WTC11 (cell line): ENCODE results near the gene INTS12. TPM values are rescaled to one million over a fixed set of nuclear protein-coding genes. Genes with fewer than 3 reads are reported as not detected.

Source experiments
- ATAC-seq: fragments of 200-7000 bp; cut with Tn5 transposase; 2 replicates; pipeline ENCODE4 v1.10.0; 2021; ENCODE audit warnings: mild to moderate bottlenecking, moderate library complexity
- CTCF ChIA-PET: fragments of 300-600 bp; sonication (Branson Sonifier 250); formaldehyde crosslinking; loops from one replicate; lab custom pipeline; 2021; ENCODE audit warnings: antibody characterized with exemption; lab: Charles Lee
- POLR2A ChIA-PET: fragments of 350-600 bp; sonication (Branson Sonifier 250); formaldehyde crosslinking; loops from one replicate; lab custom pipeline; 2021; ENCODE audit warnings: antibody characterized with exemption; lab: Charles Lee
- DNase-seq: peaks from one replicate; pipeline ENCODE4 v3.0.0; 2021; ENCODE audit warnings: low spot score
- H3K27ac Mint-ChIP-seq: 2 replicates; pipeline ENCODE4 v1.8.0; 2021; ENCODE audit warnings: mixed read lengths
- H3K27me3 Mint-ChIP-seq: 2 replicates; pipeline ENCODE4 v1.8.0; 2021; ENCODE audit warnings: low read depth, mild to moderate bottlenecking, moderate library complexity, mixed read lengths
- H3K36me3 Mint-ChIP-seq: 2 replicates; pipeline ENCODE4 v1.8.0; 2021; ENCODE audit warnings: mixed read lengths
- H3K4me1 Mint-ChIP-seq: 2 replicates; pipeline ENCODE4 v1.8.0; 2022; ENCODE audit warnings: mixed read lengths
- H3K4me3 Mint-ChIP-seq: 2 replicates; pipeline ENCODE4 v1.8.0; 2021; ENCODE audit warnings: mild to moderate bottlenecking, moderate library complexity, mixed read lengths
- H3K9me3 Mint-ChIP-seq: 2 replicates; pipeline ENCODE4 v1.8.0; 2021; ENCODE audit warnings: mixed read lengths
- ATF6 ChIP-seq: sonication (generic); formaldehyde crosslinking; IDR thresholded peaks from 2 replicates; pipeline ENCODE4 v1.8.1; 2023; ENCODE audit warnings: mild to moderate bottlenecking, missing genetic modification reagents
- CTCF ChIP-seq: fragments of 200-600 bp; IDR thresholded peaks from 2 replicates; pipeline ENCODE4 v1.8.0; 2022; ENCODE audit warnings: antibody characterized with exemption
- ESRRA ChIP-seq: sonication (generic); formaldehyde crosslinking; IDR thresholded peaks from 2 replicates; pipeline ENCODE4 v1.8.1; 2022; ENCODE audit warnings: mild to moderate bottlenecking, missing genetic modification reagents, borderline replicate concordance
- FOXK1 ChIP-seq: sonication (generic); formaldehyde crosslinking; IDR thresholded peaks from 2 replicates; pipeline ENCODE4 v1.8.0; 2022; ENCODE audit warnings: mild to moderate bottlenecking, moderate library complexity, missing genetic modification reagents
- IRF2 ChIP-seq: sonication (generic); formaldehyde crosslinking; IDR thresholded peaks from 2 replicates; pipeline ENCODE4 v1.8.0; 2022; ENCODE audit warnings: low read depth, missing genetic modification reagents, borderline replicate concordance
- MXD4 ChIP-seq: fragments of 250-450 bp; sonication (Bioruptor Pico); IDR thresholded peaks from 2 replicates; pipeline ENCODE4 v1.8.0; 2021; ENCODE audit warnings: mild to moderate bottlenecking, moderate library complexity, borderline replicate concordance
- NR2C2 ChIP-seq: sonication (generic); formaldehyde crosslinking; IDR thresholded peaks from 2 replicates; pipeline ENCODE4 v1.8.0; 2022; ENCODE audit warnings: mild to moderate bottlenecking, missing genetic modification reagents
- TCF7 ChIP-seq: sonication (generic); formaldehyde crosslinking; IDR thresholded peaks from 2 replicates; pipeline ENCODE4 v1.8.0; 2022; ENCODE audit warnings: mild to moderate bottlenecking, low read depth, missing genetic modification reagents, moderate library complexity
- ZNF532 ChIP-seq: fragments of 250-450 bp; sonication (Bioruptor Pico); IDR thresholded peaks from 2 replicates; pipeline ENCODE4 v1.9.0; 2021; ENCODE audit warnings: mild to moderate bottlenecking, borderline replicate concordance
- ZNF671 ChIP-seq: fragments of 250-450 bp; sonication (Bioruptor Pico); IDR thresholded peaks from 2 replicates; pipeline ENCODE4 v1.8.0; 2021; ENCODE audit warnings: mild to moderate bottlenecking
- total RNA-seq: library from RNA; stranded (reverse); gene quantifications from 3 replicates; pipeline ENCODE4 v1.2.3, GENCODE V29; 2021
- TF ChIP-seq, protein P1 (sequence below): sonication (generic); formaldehyde crosslinking; IDR thresholded peaks from 2 replicates; pipeline ENCODE4 v1.8.0; 2022; ENCODE audit warnings: mild to moderate bottlenecking, missing genetic modification reagents
- TF ChIP-seq, protein P2 (sequence below): sonication (generic); formaldehyde crosslinking; IDR thresholded peaks from 2 replicates; pipeline ENCODE4 v1.8.1; 2022; ENCODE audit warnings: low read depth, missing genetic modification reagents, borderline replicate concordance
- TF ChIP-seq, protein P3 (sequence below): sonication (generic); formaldehyde crosslinking; IDR thresholded peaks from 2 replicates; pipeline ENCODE4 v1.8.0; 2022; ENCODE audit warnings: mild to moderate bottlenecking, missing genetic modification reagents
- TF ChIP-seq, protein P4 (sequence below): sonication (generic); formaldehyde crosslinking; IDR thresholded peaks from 2 replicates; pipeline ENCODE4 v1.8.0; 2023; ENCODE audit warnings: missing genetic modification reagents, mild to moderate bottlenecking, borderline replicate concordance

Gene INTS12
- total RNA-seq, 1 experiment from 2014 or later = 10.0 TPM

GRCh38 chr4:105712766-105713165 is 4.3 kb upstream of the INTS12 start:
- CTCF ChIA-PET = no interaction called here
- H3K9me3 Mint-ChIP-seq = peaks cover 10% of the 10 kb centered on the region
- ATAC-seq (no peak), DNase-seq (no peak)
- H3K27me3 Mint-ChIP-seq = no peaks in the 10 kb centered on the region
- peaks cover 11% of the 10 kb centered on the region for H3K4me1 Mint-ChIP-seq
- TF ChIP-seq ZNF532 (no peak), TCF7 (no peak), ESRRA (CRISPR knock-in tag) (no peak)
- TF ChIP-seq, protein P1, sequence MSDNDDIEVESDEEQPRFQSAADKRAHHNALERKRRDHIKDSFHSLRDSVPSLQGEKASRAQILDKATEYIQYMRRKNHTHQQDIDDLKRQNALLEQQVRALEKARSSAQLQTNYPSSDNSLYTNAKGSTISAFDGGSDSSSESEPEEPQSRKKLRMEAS = no peak
- TF ChIP-seq, protein P2, sequence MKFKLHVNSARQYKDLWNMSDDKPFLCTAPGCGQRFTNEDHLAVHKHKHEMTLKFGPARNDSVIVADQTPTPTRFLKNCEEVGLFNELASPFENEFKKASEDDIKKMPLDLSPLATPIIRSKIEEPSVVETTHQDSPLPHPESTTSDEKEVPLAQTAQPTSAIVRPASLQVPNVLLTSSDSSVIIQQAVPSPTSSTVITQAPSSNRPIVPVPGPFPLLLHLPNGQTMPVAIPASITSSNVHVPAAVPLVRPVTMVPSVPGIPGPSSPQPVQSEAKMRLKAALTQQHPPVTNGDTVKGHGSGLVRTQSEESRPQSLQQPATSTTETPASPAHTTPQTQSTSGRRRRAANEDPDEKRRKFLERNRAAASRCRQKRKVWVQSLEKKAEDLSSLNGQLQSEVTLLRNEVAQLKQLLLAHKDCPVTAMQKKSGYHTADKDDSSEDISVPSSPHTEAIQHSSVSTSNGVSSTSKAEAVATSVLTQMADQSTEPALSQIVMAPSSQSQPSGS (CRISPR knock-in tag) = no peak
- TF ChIP-seq, protein P3, sequence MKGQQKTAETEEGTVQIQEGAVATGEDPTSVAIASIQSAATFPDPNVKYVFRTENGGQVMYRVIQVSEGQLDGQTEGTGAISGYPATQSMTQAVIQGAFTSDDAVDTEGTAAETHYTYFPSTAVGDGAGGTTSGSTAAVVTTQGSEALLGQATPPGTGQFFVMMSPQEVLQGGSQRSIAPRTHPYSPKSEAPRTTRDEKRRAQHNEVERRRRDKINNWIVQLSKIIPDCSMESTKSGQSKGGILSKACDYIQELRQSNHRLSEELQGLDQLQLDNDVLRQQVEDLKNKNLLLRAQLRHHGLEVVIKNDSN (CRISPR knock-in tag) = no peak
- H3K27ac Mint-ChIP-seq = no peak overlapping the region
- no peak overlapping the region for H3K4me3 Mint-ChIP-seq
- POLR2A ChIA-PET = no interaction called here
- peaks cover 10% of the 10 kb centered on the region for H3K36me3 Mint-ChIP-seq

GRCh38 chr4:105710678-105711077 is 2.2 kb upstream of the INTS12 start:
- no peak for ATAC-seq
- H3K4me3 Mint-ChIP-seq = no peak overlapping the region
- no peak for DNase-seq
- H3K27me3 Mint-ChIP-seq = no peaks in the 10 kb centered on the region
- no peaks in the 10 kb centered on the region for H3K9me3 Mint-ChIP-seq
- TF ChIP-seq FOXK1 (CRISPR knock-in tag) (no peak), NR2C2 (CRISPR knock-in tag) (no peak), CTCF (no peak), IRF2 (CRISPR knock-in tag) (no peak), ZNF671 (CRISPR knock-in tag) (no peak), ATF6 (CRISPR knock-in tag) (no peak), MXD4 (CRISPR knock-in tag) (no peak)
- TF ChIP-seq, protein P1 = no peak
- TF ChIP-seq, protein P4, sequence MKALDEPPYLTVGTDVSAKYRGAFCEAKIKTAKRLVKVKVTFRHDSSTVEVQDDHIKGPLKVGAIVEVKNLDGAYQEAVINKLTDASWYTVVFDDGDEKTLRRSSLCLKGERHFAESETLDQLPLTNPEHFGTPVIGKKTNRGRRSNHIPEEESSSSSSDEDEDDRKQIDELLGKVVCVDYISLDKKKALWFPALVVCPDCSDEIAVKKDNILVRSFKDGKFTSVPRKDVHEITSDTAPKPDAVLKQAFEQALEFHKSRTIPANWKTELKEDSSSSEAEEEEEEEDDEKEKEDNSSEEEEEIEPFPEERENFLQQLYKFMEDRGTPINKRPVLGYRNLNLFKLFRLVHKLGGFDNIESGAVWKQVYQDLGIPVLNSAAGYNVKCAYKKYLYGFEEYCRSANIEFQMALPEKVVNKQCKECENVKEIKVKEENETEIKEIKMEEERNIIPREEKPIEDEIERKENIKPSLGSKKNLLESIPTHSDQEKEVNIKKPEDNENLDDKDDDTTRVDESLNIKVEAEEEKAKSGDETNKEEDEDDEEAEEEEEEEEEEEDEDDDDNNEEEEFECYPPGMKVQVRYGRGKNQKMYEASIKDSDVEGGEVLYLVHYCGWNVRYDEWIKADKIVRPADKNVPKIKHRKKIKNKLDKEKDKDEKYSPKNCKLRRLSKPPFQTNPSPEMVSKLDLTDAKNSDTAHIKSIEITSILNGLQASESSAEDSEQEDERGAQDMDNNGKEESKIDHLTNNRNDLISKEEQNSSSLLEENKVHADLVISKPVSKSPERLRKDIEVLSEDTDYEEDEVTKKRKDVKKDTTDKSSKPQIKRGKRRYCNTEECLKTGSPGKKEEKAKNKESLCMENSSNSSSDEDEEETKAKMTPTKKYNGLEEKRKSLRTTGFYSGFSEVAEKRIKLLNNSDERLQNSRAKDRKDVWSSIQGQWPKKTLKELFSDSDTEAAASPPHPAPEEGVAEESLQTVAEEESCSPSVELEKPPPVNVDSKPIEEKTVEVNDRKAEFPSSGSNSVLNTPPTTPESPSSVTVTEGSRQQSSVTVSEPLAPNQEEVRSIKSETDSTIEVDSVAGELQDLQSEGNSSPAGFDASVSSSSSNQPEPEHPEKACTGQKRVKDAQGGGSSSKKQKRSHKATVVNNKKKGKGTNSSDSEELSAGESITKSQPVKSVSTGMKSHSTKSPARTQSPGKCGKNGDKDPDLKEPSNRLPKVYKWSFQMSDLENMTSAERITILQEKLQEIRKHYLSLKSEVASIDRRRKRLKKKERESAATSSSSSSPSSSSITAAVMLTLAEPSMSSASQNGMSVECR (CRISPR knock-in tag) = no peak
- ChIA-PET CTCF (interaction anchor here (0.6 kb wide), 1 partner anchor 190 kb away, joined by 3 read pairs; no protein-coding TSS in a partner anchor), POLR2A (interaction anchor here (0.7 kb wide), 1 partner anchor 585 kb away, joined by 5 read pairs; no protein-coding TSS in a partner anchor)
- no peak overlapping the region for H3K27ac Mint-ChIP-seq
- peaks cover 16% of the 10 kb centered on the region for H3K4me1 Mint-ChIP-seq
- no peaks in the 10 kb centered on the region for H3K36me3 Mint-ChIP-seq
